ENCODE data around the gene ABCA8. TPM values are rescaled to one million over a fixed set of nuclear protein-coding genes. Genes with fewer than 3 reads are reported as not detected.
"Not testable (repeated sequence)": the region's sequence is repeated elsewhere in the genome, so short reads cannot be mapped to it uniquely, and the experiment has no call there.

The ABCA8 gene
- total RNA-seq, 2 experiments from 2014 or later = not detected

DNA sequence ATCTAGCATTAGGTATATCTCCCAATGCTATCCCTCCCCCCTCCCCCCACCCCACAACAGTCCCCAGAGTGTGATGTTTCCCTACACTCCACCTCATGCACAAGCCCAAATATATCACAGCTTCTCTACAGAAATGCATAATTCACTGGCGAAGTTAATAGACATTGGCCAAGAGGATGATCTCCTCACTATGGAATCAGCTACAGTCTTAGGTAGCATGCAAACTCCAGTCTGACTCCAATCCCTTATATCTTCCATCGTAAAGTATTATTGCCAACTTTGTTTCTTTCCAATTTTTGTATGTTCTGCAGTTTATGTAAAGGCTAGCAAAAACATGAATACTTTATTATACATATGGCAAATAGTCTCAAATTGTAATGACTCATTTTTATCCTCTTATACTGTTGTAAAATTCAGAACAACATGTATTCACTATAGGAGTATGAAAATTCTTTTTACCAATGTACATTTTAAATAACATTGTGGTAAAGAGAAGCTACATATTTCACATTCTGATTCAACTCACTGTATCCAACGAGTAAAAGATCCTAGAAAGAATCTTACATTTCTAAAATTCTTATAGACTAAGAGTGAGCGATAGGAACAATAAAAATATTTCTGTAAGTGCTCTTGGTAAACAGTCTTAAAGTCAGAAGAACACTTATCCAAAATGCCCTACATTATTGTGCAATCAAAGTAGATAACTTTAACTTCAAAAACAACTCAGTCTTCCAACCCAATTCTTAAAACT lies 871 bp downstream of the ABCA8 start:
- Mint-ChIP-seq H3K4me1 (no peaks in the 10 kb centered on the region), H3K9me3 (peaks cover 2% of the 10 kb centered on the region), H3K4me3 (no peak overlapping the region), H3K27ac (no peak overlapping the region), H3K27me3 (no peaks in the 10 kb centered on the region), H3K36me3 (no peaks in the 10 kb centered on the region)
- no peak for DNase-seq

DNA sequence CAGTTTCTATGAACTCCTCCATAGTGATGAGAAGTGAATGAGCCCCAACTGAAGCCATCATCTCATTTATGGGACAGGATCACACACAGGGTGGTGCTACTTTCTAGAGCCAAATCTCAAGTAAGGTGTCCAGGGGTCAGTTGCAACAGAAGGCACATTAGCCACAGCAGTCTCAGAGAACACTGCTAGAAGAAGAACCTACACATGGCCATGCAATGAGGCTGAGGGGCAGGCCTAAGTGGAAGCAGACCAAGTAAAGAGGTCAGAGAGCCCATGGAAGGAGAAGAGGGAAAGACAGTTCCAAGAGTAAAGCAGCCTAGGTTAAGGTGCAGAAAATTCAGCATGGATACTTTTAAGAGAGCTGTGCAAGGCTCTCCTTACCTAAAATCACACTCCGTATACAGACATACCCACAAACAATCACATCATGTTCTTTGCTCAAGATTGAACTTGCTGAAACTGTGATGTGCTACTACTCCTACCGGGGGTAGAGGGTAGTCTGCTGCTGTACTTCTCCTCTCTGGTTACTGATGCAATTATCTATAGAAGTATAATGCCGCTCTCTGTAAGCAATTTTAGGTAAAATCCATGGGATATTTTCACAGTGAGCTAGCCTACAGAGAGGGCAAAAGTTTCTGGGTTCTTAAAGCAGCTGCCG lies 1.7 kb downstream of the ABCA8 start:
- Mint-ChIP-seq H3K4me3 (no peak overlapping the region), H3K27me3 (no peaks in the 10 kb centered on the region), H3K9me3 (no peaks in the 10 kb centered on the region), H3K36me3 (no peaks in the 10 kb centered on the region), H3K27ac (no peak overlapping the region), H3K4me1 (no peaks in the 10 kb centered on the region)
- no peak for DNase-seq

DNA sequence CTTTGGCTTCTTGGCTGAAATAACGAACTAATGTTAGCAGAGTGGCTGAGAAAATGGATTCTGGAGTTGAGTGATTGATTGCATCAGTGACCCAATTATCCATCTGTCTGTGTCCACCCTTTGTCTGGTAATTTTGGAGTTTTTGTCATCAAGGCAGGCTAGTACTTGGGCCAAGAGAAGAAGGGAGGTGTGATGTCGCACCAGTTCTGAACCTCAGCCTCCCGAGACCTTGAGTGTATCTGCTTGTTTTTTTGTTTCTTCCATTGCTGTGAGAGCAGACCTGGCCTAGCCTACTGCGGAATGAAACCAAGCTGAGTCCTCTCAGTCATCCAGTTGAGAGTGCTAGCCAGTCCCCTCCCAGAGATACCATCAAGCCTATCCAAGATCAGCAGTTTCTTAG lies 4.5 kb downstream of the ABCA8 start:
- Mint-ChIP-seq H3K27me3 (no peaks in the 10 kb centered on the region), H3K36me3 (no peaks in the 10 kb centered on the region), H3K4me1 (no peaks in the 10 kb centered on the region), H3K4me3 (no peak overlapping the region), H3K9me3 (peaks cover 1% of the 10 kb centered on the region), H3K27ac (no peak overlapping the region)
- DNase-seq = no peak

DNA sequence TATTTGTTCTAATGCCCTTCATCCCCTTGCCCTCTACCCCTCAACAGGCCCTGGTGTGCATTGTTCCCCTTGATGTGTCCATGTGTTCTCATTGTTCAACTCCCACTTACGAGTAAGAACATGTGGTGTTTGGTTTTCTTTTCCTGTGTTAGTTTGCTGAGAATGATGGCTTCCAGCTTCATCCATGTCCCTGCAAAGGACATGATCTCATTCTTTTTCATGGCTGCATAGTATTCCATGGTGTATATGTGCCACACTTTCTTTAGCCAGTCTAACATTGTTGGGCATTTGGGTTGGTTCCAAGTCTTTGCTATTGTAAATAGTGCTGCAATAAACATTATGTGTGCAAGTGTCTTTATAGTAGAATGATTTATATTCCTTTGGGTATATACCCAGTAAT lies 7.3 kb downstream of the ABCA8 start:
- H3K36me3 Mint-ChIP-seq, H3K4me1 Mint-ChIP-seq, DNase-seq, H3K27ac Mint-ChIP-seq, H3K4me3 Mint-ChIP-seq, H3K27me3 Mint-ChIP-seq, H3K9me3 Mint-ChIP-seq: not testable (repeated sequence)

DNA sequence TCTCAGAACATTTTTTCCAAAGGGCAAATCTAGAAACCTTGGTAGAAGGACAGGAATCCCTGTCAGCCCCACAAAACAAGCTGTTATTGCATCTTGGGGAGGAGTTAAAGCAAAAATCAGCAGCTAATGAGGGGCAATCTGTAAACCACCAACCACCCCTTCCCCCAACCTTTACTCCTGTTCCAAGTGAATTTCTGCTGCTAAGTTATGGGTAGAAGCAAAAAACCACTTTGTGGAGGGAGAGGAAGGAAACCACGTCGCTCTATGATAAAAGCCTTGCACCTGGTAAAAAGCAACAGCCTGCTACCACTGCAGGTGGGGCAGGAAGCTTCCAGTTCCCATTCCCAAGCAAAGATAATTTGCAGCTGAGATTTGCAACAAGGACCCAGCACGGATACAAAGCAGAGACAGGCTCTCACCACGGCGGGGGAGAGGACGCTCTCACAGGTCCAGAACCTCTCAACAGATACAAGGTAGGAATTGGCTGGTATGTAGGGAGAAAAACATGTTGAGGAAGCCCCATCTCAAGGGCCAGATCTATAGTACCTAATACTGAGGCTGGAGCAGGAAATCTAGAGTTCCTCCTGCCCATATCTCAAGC lies 10.7 kb downstream of the ABCA8 start:
- no peaks in the 10 kb centered on the region for H3K36me3 Mint-ChIP-seq
- no peak overlapping the region for H3K27ac Mint-ChIP-seq
- DNase-seq = no peak
- H3K4me3 Mint-ChIP-seq = no peak overlapping the region
- no peaks in the 10 kb centered on the region for H3K4me1 Mint-ChIP-seq
- peaks cover 1% of the 10 kb centered on the region for H3K9me3 Mint-ChIP-seq
- H3K27me3 Mint-ChIP-seq = no peaks in the 10 kb centered on the region

DNA sequence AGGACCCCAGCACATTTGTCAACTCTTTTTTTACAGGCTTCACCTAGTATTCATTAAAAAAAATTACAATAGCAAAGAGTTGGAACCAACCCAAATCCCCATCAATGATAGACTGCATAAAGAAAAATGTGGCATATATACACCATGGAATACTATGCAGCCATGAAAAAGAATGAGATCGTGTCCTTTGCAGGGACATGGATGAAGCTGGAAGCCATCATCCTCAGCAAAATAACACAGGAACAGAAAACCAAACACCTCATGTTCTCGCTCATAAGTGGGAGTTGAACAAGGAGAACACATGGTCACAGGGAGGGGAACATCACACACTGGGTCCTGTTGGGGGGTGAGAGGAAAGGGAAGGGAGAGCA lies 11.4 kb downstream of the ABCA8 start:
- not testable (repeated sequence) for H3K4me3 Mint-ChIP-seq, H3K27me3 Mint-ChIP-seq, DNase-seq, H3K9me3 Mint-ChIP-seq, H3K4me1 Mint-ChIP-seq, H3K27ac Mint-ChIP-seq, H3K36me3 Mint-ChIP-seq

DNA sequence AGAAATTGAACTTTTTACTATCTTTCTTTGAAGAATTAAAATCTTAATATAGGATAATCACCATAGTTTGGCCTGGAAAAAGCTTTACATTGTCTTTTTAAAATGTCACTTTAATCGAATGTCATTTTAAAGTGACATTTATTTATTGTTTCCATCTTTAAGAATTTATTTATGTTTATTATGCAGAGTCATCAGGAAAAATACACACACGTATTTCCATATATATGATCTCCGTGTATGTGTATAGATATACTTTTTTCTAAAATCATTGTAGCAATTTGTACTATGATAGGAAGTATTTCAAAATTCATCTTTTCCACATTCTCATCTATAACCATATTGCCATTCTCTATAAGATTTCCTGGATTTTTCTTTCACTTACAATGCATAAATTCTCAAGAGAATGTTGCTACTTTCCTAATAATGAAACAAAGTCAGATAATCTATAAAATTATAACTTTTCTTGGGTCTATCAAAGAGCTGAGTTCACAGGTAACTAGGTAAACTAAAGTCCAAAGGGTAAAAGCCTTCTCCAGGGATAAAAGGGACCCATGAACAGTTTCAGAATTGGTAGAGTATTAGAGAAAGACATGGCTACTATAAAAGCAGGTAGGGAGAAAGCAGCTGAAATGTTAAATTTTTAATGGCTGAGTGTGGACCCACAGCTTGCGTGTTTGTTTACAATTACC lies 11.9 kb downstream of the ABCA8 start:
- H3K4me3 Mint-ChIP-seq = no peak overlapping the region
- no peaks in the 10 kb centered on the region for H3K4me1 Mint-ChIP-seq
- no peaks in the 10 kb centered on the region for H3K36me3 Mint-ChIP-seq
- no peaks in the 10 kb centered on the region for H3K27me3 Mint-ChIP-seq
- DNase-seq = no peak
- peaks cover 1% of the 10 kb centered on the region for H3K9me3 Mint-ChIP-seq
- no peak overlapping the region for H3K27ac Mint-ChIP-seq

DNA sequence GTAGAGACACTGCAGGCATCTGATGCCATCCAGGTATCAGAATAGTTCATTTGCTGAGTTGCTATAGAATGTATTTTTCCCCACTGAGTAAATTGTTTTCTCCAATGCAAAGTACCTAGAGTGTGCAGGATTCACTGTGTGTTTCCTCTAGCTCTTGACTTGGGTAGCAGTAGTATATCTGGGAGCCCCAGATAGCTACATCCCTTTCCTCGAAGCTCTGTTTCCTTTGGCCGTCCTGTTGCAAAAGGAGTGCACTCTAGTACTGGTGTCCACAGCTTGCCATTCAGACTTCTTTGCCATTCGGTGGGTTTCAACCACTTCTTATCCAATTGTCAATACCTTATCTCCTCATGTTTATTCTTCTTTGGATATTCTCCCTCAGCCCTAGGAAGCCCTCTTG lies 12.8 kb downstream of the ABCA8 start:
- H3K9me3 Mint-ChIP-seq = peaks cover 1% of the 10 kb centered on the region
- H3K4me1 Mint-ChIP-seq = no peaks in the 10 kb centered on the region
- no peak overlapping the region for H3K27ac Mint-ChIP-seq
- no peaks in the 10 kb centered on the region for H3K27me3 Mint-ChIP-seq
- H3K4me3 Mint-ChIP-seq = no peak overlapping the region
- DNase-seq = no peak
- no peaks in the 10 kb centered on the region for H3K36me3 Mint-ChIP-seq

DNA sequence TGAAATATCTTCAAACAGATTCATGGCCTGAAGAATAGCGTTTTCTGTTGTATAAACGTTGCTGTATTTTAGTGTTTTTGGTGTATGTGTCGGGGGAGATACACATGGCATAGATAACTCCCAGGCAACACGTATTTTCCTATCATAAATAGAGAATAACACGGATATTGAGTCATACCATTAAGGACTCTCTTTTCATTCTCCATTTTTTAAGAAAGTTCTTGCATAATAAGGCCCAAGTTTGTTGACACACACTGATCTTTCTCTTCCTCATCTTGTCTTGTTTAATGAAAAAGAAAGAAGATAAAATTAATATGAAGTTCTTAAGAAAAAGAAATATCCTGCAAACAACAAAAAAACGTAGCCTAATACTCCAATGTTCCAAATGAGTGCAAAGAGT lies 13.4 kb downstream of the ABCA8 start:
- Mint-ChIP-seq H3K27me3 (no peaks in the 10 kb centered on the region), H3K9me3 (peaks cover 1% of the 10 kb centered on the region), H3K27ac (no peak overlapping the region), H3K4me1 (no peaks in the 10 kb centered on the region), H3K36me3 (no peaks in the 10 kb centered on the region), H3K4me3 (no peak overlapping the region)
- DNase-seq = no peak

DNA sequence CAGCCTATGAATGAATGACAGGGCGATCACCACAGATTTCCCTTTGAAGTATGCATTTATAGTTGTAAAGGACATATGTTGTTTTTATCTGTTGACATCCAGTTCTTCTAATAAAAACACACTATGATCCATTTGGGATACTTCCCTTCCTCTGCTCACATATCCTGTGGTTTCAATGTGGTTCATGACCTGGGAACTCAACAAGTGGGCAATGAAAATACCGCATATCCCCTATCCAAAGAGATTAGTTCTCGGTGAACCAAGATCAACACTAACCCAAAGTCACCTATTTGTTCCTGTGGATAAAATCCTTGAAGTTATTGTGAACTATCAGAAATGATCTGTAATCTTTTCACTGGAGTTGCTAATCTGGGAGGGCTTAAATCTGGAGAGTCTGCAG lies 16.0 kb downstream of the ABCA8 start:
- no peaks in the 10 kb centered on the region for H3K36me3 Mint-ChIP-seq
- no peak overlapping the region for H3K4me3 Mint-ChIP-seq
- no peak for DNase-seq
- no peaks in the 10 kb centered on the region for H3K4me1 Mint-ChIP-seq
- no peak overlapping the region for H3K27ac Mint-ChIP-seq
- no peaks in the 10 kb centered on the region for H3K27me3 Mint-ChIP-seq
- H3K9me3 Mint-ChIP-seq = no peaks in the 10 kb centered on the region

DNA sequence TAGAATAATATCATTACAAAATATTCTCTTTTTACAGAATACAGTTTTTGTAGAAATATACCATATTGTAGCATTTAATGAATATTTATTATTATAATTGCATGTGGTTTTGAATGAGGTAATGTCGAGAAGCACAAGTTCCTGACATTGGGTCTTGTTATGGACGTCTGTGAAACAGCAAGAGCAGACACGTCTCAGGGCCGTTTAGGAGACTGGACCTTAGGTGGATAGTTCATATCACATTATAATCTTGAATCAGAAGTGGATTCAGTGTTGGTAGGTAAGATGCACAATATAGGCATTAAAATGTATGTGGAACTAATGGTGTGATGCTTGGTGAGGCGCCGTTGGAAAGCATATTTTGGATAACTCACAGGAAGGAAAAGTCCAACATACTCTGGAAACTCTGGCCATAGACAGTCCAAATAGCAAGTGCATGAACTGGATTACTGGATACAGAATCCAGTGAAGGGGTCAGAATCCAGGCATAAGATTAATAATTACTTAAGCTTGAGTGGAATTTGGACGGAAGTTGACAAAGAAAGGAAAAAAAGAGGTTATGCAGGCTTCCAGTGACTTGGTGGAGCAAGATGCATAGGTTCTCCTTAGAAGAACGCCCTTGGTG lies 17.2 kb downstream of the ABCA8 start:
- H3K27me3 Mint-ChIP-seq = no peaks in the 10 kb centered on the region
- no peak for DNase-seq
- no peak overlapping the region for H3K27ac Mint-ChIP-seq
- no peaks in the 10 kb centered on the region for H3K9me3 Mint-ChIP-seq
- no peaks in the 10 kb centered on the region for H3K4me1 Mint-ChIP-seq
- H3K4me3 Mint-ChIP-seq = no peak overlapping the region
- H3K36me3 Mint-ChIP-seq = no peaks in the 10 kb centered on the region

DNA sequence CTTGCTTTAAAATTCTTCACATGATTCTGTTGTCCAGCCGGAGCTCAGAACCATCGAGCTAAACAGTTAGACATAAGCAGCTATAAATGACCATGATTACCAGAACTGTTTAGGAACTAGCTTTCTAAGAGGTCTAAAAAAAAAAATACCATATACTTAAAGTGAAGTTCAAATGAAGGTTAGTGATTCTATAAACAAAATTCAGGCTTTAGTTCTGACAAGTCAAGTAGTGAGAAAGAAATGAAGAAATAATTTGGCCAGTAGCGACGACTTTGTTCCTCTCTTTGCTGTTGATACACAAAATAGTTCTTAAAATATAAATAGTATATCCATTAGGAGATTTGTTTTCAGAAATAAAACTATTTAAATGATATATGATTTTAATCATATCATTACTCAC lies 27.7 kb downstream of the ABCA8 start:
- Mint-ChIP-seq H3K27ac (no peak overlapping the region), H3K4me3 (no peak overlapping the region), H3K4me1 (no peaks in the 10 kb centered on the region), H3K27me3 (no peaks in the 10 kb centered on the region), H3K9me3 (no peaks in the 10 kb centered on the region), H3K36me3 (no peaks in the 10 kb centered on the region)
- no peak for DNase-seq

DNA sequence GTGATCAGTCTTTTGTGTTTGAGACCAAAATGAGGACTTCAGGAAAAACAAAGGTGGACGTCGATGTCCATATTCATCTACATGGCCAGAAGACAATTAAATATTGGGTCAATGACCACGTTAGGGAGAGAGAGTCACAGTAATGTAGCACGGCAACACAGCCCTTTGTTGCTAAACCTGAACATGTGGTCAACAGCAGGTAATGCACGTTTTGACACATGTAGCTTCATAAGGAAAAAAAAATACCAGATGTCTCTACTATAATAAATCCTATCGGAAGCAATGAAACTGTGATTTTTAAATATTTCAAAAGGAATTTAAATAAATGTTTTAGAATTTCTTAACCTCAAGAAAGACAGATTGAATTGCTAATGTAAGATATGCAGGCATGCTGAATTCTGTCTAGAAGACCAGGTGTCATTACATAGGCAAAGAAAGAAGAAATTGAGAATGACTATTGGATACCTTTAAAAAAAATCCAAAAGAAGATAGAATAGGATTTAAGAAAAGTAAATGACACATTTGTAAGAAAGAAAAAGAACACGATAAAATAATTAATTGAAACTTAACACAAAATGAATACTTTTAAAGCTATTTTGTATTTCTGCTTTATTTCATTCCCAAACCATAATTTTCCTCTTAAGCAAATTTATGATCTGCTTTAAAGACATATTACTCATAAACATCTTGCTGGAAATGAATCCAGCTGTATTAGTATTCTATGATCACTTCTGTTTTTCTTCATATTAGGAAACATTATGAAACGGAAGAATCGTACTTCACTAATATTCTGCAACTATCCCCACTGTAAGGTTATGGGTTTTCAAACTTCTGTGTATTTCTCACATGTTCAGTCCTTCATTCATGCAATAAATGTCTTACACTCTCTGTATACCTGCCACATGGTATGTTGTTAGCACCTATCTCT lies 30.1 kb downstream of the ABCA8 start:
- no peaks in the 10 kb centered on the region for H3K36me3 Mint-ChIP-seq
- H3K4me1 Mint-ChIP-seq = no peaks in the 10 kb centered on the region
- no peak for DNase-seq
- no peak overlapping the region for H3K27ac Mint-ChIP-seq
- H3K9me3 Mint-ChIP-seq = peaks cover under 1% of the 10 kb centered on the region
- H3K4me3 Mint-ChIP-seq = no peak overlapping the region
- no peaks in the 10 kb centered on the region for H3K27me3 Mint-ChIP-seq

DNA sequence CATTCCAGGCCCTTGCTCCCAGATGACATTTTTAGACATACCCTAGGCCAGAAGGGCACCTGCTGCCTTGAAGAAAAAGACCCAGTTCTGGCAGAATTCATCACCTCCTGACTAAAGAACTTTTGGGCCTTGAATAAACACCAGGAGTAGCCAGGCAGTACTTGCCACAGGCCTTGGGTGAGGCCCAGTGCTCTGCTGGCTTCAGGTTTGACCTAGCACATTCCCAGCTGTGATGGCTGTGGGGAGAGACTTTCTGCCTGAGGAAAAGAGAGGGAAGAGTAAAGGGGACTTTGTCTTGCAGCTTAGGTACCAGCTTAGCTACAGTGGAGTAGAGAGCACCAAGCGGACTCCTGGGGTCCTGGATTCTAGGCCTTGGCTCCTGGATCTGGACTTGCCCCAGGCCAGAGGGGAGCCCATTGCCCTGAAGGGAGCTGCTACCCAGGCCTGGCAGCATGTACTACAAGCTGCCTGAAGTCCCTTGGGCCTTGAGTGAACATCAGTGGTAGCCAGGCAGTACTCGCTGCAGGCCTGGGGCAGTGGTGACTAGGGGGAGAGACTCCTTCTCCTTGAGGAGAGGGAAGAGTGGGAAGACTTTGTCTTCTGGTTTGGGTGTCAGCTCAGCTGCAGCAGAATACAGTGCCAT lies 44.3 kb downstream of the ABCA8 start:
- Mint-ChIP-seq H3K36me3 (no peaks in the 10 kb centered on the region), H3K9me3 (peaks cover 14% of the 10 kb centered on the region), H3K27ac (no peak overlapping the region), H3K4me3 (no peak overlapping the region), H3K4me1 (no peaks in the 10 kb centered on the region), H3K27me3 (peaks cover 4% of the 10 kb centered on the region)
- DNase-seq = no peak

Measured in activated naive CD8-positive, alpha-beta T cell treated with anti-CD3 and anti-CD28 coated beads for 36 hours (primary cell).